ENCODE data around the gene XCR1. TPM values are rescaled to one million over a fixed set of nuclear protein-coding genes. Genes with fewer than 3 reads are reported as not detected.

The XCR1 gene
- total and polyA plus RNA-seq, 9 of the 15 experiments (the other 6 are each of a cell fraction or from before 2014, with no cell fraction given): not detected

DNA sequence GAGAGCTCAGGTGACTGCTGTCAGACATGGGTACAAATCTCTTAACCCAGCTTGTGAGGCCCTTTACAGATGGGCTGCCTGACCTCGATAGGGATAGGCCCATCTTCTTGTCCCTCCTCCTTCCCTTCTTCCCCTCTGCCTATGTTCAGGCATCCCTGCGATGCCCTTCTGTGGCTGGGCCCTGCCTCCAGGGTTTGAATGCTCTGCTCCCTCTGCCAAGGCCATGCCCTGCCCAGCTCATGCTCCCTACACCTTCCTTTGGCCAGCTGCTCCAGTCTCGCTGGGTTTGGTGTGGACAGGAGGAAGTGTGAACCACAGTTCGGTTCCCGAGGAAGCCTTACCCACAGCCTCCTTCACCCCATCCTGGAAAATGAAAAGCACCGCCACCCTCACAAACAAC, 35.9 kb downstream of the XCR1 start:
- no peak for ATAC-seq
- ChIA-PET CTCF (ENCODE audit: low intra/inter-chr PET ratio) (no interaction called here), POLR2A (no interaction called here)
- peaks cover 11% of the 10 kb centered on the region; the same call in 1 of the 3 replicates for H3K36me3 ChIP-seq (ENCODE audit: control insufficient read depth, insufficient read depth, low read length)
- WGBS (ENCODE audit: insufficient coverage, low coverage, missing lambda C conversion rate): 87% methylated on average over 6 of the region's 6 CpGs
- H3K9ac ChIP-seq (ENCODE audit: insufficient read depth in 1 of 2, low read depth in 2 of 2, low read length in 2 of 2): peak overlapping the region in 1 of 2 experiments; percentile 67; a peak in 2 of 4 replicates
- H3K79me2 ChIP-seq (ENCODE audit: control insufficient read depth, insufficient read depth, low read length): peaks cover 85% of the 10 kb centered on the region
- no TSS peak for BruUV-seq (replicated peaks)
- in situ Hi-C loops (cut with MboI): no loop called here
- peaks cover 15% of the 10 kb centered on the region for H4K20me1 ChIP-seq (replicated peaks; ENCODE audit: control insufficient read depth, insufficient read depth, low read length)
- no peak for DNase-seq (ENCODE audit: extremely low read depth in 1 of 4, low spot score in 3 of 4)
- no peak overlapping the region for H2AFZ ChIP-seq (ENCODE audit: low read depth, low read length)
- no peak overlapping the region for H3K4me2 ChIP-seq (ENCODE audit: insufficient read depth, low read length)
- no peak overlapping the region for H3K27ac ChIP-seq (ENCODE audit: extremely low read depth, low read depth, low read length)
- no peak for FAIRE-seq
- H3K27me3 ChIP-seq (ENCODE audit: control insufficient read depth in 2 of 2, insufficient read depth in 2 of 2, low read length in 2 of 2): no peaks in the 10 kb centered on the region
- no peaks in the 10 kb centered on the region for H3K9me3 ChIP-seq (replicated peaks; ENCODE audit: control insufficient read depth, insufficient read depth, low read depth, low read length)
- H3K4me1 ChIP-seq (replicated peaks in 1 of 2; ENCODE audit: control insufficient read depth in 2 of 2, insufficient read depth in 2 of 2, low read length in 2 of 2): peaks cover 28 to 49% of the 10 kb centered on the region in 2 experiments
- H3K4me3 ChIP-seq: no peak overlapping the region
- H3K9me1 ChIP-seq (ENCODE audit: control insufficient read depth, insufficient read depth, low read length): peaks cover 17% of the 10 kb centered on the region
- TF ChIP-seq WHSC1 (IDR thresholded peaks at IDR 0.05; ENCODE audit: low read length): peak; percentile 33
- TF ChIP-seq, protein P1, sequence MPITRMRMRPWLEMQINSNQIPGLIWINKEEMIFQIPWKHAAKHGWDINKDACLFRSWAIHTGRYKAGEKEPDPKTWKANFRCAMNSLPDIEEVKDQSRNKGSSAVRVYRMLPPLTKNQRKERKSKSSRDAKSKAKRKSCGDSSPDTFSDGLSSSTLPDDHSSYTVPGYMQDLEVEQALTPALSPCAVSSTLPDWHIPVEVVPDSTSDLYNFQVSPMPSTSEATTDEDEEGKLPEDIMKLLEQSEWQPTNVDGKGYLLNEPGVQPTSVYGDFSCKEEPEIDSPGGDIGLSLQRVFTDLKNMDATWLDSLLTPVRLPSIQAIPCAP (CRISPR knock-in tag; IDR thresholded peaks at IDR 0.05; ENCODE audit: borderline replicate concordance): no peak
- intact Hi-C loops (cut with micrococcal nuclease): no loop called here

DNA sequence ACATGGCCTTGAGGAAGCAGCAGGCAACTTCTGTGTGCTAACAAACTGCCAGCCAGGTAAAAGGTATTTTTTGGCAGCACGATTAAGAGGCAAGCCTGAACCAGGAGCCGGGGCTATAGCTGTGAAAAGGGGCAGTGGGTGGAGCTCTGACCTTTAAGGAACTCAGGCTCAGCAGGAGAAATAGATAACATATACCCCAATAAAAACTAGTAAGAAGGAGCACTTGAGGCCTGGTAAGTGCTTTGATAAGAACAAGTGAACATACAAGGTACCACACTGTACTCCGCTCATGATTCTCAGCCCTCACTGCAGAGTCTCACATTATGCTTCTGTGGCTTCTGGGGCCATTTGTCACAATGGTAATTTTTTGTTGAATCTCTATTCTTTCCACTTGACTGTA, 37.1 kb downstream of the XCR1 start:
- TF ChIP-seq, protein P2, sequence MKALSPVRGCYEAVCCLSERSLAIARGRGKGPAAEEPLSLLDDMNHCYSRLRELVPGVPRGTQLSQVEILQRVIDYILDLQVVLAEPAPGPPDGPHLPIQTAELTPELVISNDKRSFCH (CRISPR knock-in tag; IDR thresholded peaks at IDR 0.05): no peak
- TF ChIP-seq, protein P2 (tag; IDR thresholded peaks at IDR 0.05): 0 out of 2 replicates have a peak, but pooled peaks have one; percentile 37
- TF ChIP-seq SIRT6 (IDR thresholded peaks at IDR 0.05; ENCODE audit: low read depth, low read length): no peak
- BruUV-seq (replicated peaks): no TSS peak
- Histone ChIP-seq H3K27me3 (ENCODE audit: control insufficient read depth in 2 of 2, insufficient read depth in 2 of 2, low read length in 2 of 2) (no peaks in the 10 kb centered on the region), H3K79me2 (ENCODE audit: control insufficient read depth, insufficient read depth, low read length) (peaks cover 88% of the 10 kb centered on the region), H3K4me2 (ENCODE audit: insufficient read depth, low read length) (peak overlapping the region; percentile 2; the same call in 1 of the 2 replicates), H3K27ac (ENCODE audit: extremely low read depth, low read depth, low read length) (no peak overlapping the region), H3K9me1 (ENCODE audit: control insufficient read depth, insufficient read depth, low read length) (peaks cover 17% of the 10 kb centered on the region), H3K36me3 (ENCODE audit: control insufficient read depth, insufficient read depth, low read length) (peaks cover 15% of the 10 kb centered on the region; the same call in 2 of the 3 replicates), H4K20me1 (replicated peaks; ENCODE audit: control insufficient read depth, insufficient read depth, low read length) (peaks cover 27% of the 10 kb centered on the region), H3K9ac (ENCODE audit: insufficient read depth in 1 of 2, low read depth in 2 of 2, low read length in 2 of 2) (peak overlapping the region in 1 of 2 experiments; percentile 6; a peak in 1 of 4 replicates), H3K4me3 (no peak overlapping the region), H3K4me1 (replicated peaks in 1 of 2; ENCODE audit: control insufficient read depth in 2 of 2, insufficient read depth in 2 of 2, low read length in 2 of 2) (peaks cover 19 to 54% of the 10 kb centered on the region in 2 experiments), H3K9me3 (replicated peaks; ENCODE audit: control insufficient read depth, insufficient read depth, low read depth, low read length) (no peaks in the 10 kb centered on the region), H2AFZ (ENCODE audit: low read depth, low read length) (no peak overlapping the region)
- DNase-seq (ENCODE audit: extremely low read depth in 1 of 4, low spot score in 3 of 4): peak in 2 of 4 experiments; percentile 36 to 38
- WGBS (ENCODE audit: insufficient coverage, low coverage, missing lambda C conversion rate): 32% methylated on average over 3 of the region's 3 CpGs
- intact Hi-C loops (cut with micrococcal nuclease): no loop called here
- FAIRE-seq: peak; percentile 65
- ATAC-seq: peak; percentile 8; the same call in 1 of the 3 replicates
- in situ Hi-C loops (cut with MboI): no loop called here
- ChIA-PET POLR2A (interaction anchor here (1.1 kb wide), 1 partner anchor 24 kb away, joined by 3 read pairs; no protein-coding TSS in a partner anchor), CTCF (ENCODE audit: low intra/inter-chr PET ratio) (no interaction called here)

Data from K562 (cell line).